ENCODE results near the gene LRRC7. TPM values are rescaled to one million over a fixed set of nuclear protein-coding genes. Genes with fewer than 3 reads are reported as not detected.

The LRRC7 gene
- total RNA-seq, 4 donors from 2014 or later, result 0.62 to 2.1 (median 1.3) TPM

GRCh38 chr1:70017770-70018169, 450.0 kb downstream of the LRRC7 start:
- Histone ChIP-seq H3K4me1 (no peaks in the 10 kb centered on the region), H3K4me3 (no peak overlapping the region), H3K27me3 (no peaks in the 10 kb centered on the region), H3K27ac (no peak overlapping the region), H3K36me3 (no peaks in the 10 kb centered on the region), H3K9me3 (no peaks in the 10 kb centered on the region)
- intact Hi-C loops (cut with DNase I; ENCODE audit: low total_unique reads), result no loop called here
- in situ Hi-C loops (cut with MboI; ENCODE audit: low sequenced_read_pairs in 4 of 4), result no loop called here
- DNase-seq (no peak), ATAC-seq (no peak)
- TF ChIP-seq CTCF (IDR thresholded peaks at IDR 0.05 in 4 of 5, conservative IDR thresholded peaks at IDR 0.05 in 1 of 5), result no peak
- no peak for TF ChIP-seq POLR2A (IDR thresholded peaks at IDR 0.05)

GRCh38 chr1:70024272-70024671, 456.6 kb downstream of the LRRC7 start:
- in situ Hi-C loops (cut with MboI; ENCODE audit: low sequenced_read_pairs in 4 of 4) (no loop called here), intact Hi-C loops (cut with DNase I; ENCODE audit: low total_unique reads) (no loop called here)
- H3K36me3 ChIP-seq, result no peaks in the 10 kb centered on the region
- no peak overlapping the region for H3K4me3 ChIP-seq
- no peaks in the 10 kb centered on the region for H3K27me3 ChIP-seq
- no peak for ATAC-seq
- H3K27ac ChIP-seq, result no peak overlapping the region
- TF ChIP-seq CTCF (IDR thresholded peaks at IDR 0.05 in 4 of 5, conservative IDR thresholded peaks at IDR 0.05 in 1 of 5), result no peak
- no peak for TF ChIP-seq POLR2A (IDR thresholded peaks at IDR 0.05)
- no peaks in the 10 kb centered on the region for H3K9me3 ChIP-seq
- no peak for DNase-seq
- H3K4me1 ChIP-seq, result no peaks in the 10 kb centered on the region

- no peak for DNase-seq
- Histone ChIP-seq H3K27me3 (no peaks in the 10 kb centered on the region), H3K4me3 (no peak overlapping the region), H3K4me1 (no peaks in the 10 kb centered on the region), H3K9me3 (no peaks in the 10 kb centered on the region), H3K27ac (no peak overlapping the region), H3K36me3 (no peaks in the 10 kb centered on the region)
- TF ChIP-seq POLR2A (IDR thresholded peaks at IDR 0.05), result no peak
- ATAC-seq, result no peak
- in situ Hi-C loops (cut with MboI; ENCODE audit: low sequenced_read_pairs in 4 of 4) (no loop called here), intact Hi-C loops (cut with DNase I; ENCODE audit: low total_unique reads) (no loop called here)
Measured at GRCh38 chr1:70025052-70025451, 457.3 kb downstream of the LRRC7 start.

- DNase-seq (no peak), ATAC-seq (no peak)
- Histone ChIP-seq H3K4me3 (no peak overlapping the region), H3K9me3 (no peaks in the 10 kb centered on the region), H3K4me1 (no peaks in the 10 kb centered on the region), H3K36me3 (no peaks in the 10 kb centered on the region), H3K27ac (no peak overlapping the region), H3K27me3 (no peaks in the 10 kb centered on the region)
- TF ChIP-seq POLR2A (IDR thresholded peaks at IDR 0.05) (no peak), CTCF (IDR thresholded peaks at IDR 0.05 in 4 of 5, conservative IDR thresholded peaks at IDR 0.05 in 1 of 5) (no peak)
- intact Hi-C loops (cut with DNase I; ENCODE audit: low total_unique reads) (no loop called here), in situ Hi-C loops (cut with MboI; ENCODE audit: low sequenced_read_pairs in 4 of 4) (no loop called here)
Measured at GRCh38 chr1:70025846-70026245, 458.1 kb downstream of the LRRC7 start.

GRCh38 chr1:70033266-70033873, 465.6 kb downstream of the LRRC7 start:
- Histone ChIP-seq H3K9me3 (no peaks in the 10 kb centered on the region), H3K4me1 (no peaks in the 10 kb centered on the region), H3K27ac (no peak overlapping the region), H3K36me3 (no peaks in the 10 kb centered on the region), H3K4me3 (no peak overlapping the region), H3K27me3 (no peaks in the 10 kb centered on the region)
- intact Hi-C loops (cut with DNase I; ENCODE audit: low total_unique reads) (no loop called here), in situ Hi-C loops (cut with MboI; ENCODE audit: low sequenced_read_pairs in 4 of 4) (no loop called here)
- DNase-seq (no peak), ATAC-seq (no peak)
- TF ChIP-seq POLR2A (IDR thresholded peaks at IDR 0.05) (no peak), CTCF (IDR thresholded peaks at IDR 0.05 in 4 of 5, conservative IDR thresholded peaks at IDR 0.05 in 1 of 5) (no peak)

Measured in gastrocnemius medialis (tissue), 4 donors.